Stimulated activated CD8-positive, alpha-beta memory T cell treated with anti-CD3 and anti-CD28 coated beads, Interleukin-15, amount 100 ng/mL, for 48 hours (primary cell): ENCODE results near the gene GPX2.
"Not testable (repeated sequence)": the region's sequence is repeated elsewhere in the genome, so short reads cannot be mapped to it uniquely, and the experiment has no call there.

Experiments used
- DNase-seq, 2 donors: peaks; one replicate each; pipeline ENCODE4 v3.0.0-alpha.2; 2020; ENCODE audit warnings: low read depth in 2 of 2

GPX2 gene

GRCh38 chr14:64914237-64915028 lies 28.1 kb downstream of the GPX2 start, which contains the start of gene CHURC1:
TSS of gene CHURC1 (plus strand) at chr14:64914455. CDS start at chr14:64914496, 41 bp downstream.
- peak; percentile 95 to 96 for DNase-seq

DNA sequence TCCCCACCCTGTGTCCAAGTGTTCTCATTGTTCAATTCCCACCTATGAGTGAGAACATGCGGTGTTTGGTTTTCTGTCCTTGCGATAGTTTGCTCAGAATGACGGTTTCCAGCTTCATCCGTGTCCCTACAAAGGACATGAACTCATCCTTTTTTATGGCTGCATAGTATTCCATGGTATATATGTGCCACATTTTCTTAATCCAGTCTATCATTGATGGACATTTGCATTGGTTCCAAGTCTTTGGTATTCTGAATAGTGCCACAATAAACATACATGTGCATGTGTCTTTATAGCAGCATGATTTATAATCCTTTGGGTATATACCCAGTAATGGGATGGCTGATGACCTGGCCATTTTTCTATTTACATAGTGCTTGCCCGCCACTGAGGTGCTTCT lies 29.1 kb downstream of the GPX2 start:
- DNase-seq, result not testable (repeated sequence)

DNA sequence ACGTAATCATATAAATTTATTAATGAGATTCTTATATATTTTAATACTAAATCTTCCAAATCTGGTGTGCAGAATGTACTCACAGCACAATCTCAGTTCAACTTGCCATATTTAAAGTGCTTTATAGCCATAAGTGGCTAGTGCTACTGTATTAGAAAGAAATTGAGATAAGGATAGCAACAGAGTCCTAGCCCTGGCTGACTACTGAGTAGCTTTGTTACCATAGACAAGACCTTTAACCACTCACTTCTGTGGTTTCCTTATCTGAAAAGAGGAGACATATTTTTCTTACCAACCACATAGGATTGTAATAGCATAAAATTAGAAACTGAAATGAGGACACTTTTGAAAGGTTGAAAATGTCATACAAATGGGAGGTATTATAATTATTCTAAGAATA lies 30.3 kb downstream of the GPX2 start:
- no peak for DNase-seq

GRCh38 chr14:64910847-64911495 lies 31.6 kb downstream of the GPX2 start:
- no peak for DNase-seq

DNA sequence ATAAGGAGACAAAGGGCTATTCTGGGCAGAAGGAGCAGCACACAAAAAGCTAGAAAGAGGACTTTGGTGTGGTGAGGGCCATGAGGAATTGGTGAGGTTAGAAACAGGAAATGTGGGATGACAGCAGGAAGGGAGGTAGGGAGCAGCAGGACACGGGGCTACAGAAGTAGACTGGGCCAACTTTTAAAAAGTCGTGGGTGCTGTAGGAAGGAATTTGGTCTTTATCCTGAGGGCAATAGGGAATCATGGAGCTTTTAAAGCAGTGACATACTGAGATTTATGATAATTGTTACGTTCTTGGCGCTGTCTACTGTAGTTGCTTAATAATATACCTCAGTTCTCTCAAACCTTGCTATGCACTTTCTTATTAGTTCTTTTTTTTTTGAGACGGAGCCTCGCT lies 36.5 kb downstream of the GPX2 start:
- DNase-seq, result no peak

- no peak for DNase-seq
Measured at GRCh38 chr14:64899958-64900357, 42.6 kb downstream of the GPX2 start.

DNA sequence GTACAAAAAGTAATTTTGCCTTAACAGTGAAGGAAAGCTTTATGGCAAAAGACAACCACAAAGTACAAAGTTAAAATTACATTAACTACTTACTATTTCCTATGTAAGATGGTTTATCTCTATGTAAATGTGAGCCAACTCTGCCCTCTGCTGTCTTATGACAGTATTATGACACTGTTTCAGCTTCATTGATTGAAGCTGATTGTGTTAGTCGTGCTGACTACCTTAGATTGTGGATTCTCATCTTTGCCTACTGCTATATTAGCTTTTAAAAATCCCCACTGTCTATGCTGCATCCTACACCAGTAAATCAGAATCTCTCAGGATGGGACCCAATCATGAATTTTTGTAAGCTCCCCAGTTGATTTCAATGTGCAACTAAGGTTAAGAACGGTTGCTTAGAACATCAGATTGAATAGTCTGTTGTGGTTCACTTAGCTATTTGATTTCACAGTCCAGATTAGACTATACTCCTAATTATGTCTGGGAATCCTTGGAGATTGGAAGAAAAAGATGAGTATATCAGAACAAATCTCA lies 50.6 kb downstream of the GPX2 start:
- no peak for DNase-seq

DNA sequence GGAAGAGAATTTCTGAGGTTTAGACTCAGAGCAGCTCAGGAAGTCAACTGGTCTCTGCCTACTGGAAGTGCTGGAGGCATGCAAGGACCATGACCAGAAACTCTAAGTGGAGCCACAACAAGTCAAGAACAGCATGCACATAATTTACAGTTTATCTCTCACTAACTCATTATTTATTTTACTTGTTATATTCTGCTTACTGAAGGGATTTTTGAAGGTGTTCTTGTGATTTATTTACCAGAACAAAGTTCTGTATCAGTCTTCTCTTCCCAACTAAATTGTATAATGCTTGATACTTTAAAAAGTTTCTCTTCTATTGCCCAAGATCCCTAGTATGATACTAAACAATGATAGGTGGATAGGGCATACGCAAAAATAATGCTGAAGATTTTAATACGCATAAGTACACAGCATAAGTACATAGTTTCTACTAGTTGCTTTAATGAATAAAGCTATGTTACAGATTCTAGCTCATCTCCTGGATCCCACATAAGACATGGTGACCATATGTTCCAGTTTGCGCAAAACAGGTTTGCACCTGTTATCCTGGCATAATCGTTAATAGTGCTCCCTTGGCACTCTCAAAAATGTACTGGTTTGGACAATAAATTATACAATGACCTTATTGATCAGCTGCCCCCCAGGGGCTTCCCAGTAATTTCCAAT lies 51.2 kb downstream of the GPX2 start:
- no peak for DNase-seq

- DNase-seq, result no peak
Measured at GRCh38 chr14:64889352-64889751, 53.2 kb downstream of the GPX2 start.
